DOHH2 (cell line): Measurements from ENCODE around the gene C11orf24.

Experiments used
- H3F3A ChIP-seq: fragments of 200-600 bp; sonication (generic), shearing (Covaris generic); 2 replicates; pipeline ENCODE4 v1.6.0; 2016; ENCODE audit warnings: antibody characterized with exemption, mild to moderate bottlenecking; ENCODE audit not compliant: control insufficient read depth, insufficient read depth
- H3K27ac ChIP-seq: fragments of 200-600 bp; sonication (generic); 2 replicates; pipeline ENCODE4 v1.5.1; 2014; ENCODE audit warnings: low read depth, mild to moderate bottlenecking, low read length, moderate library complexity
- H3K27me3 ChIP-seq: fragments of 200-600 bp; sonication (generic); 2 replicates; pipeline ENCODE4 v1.6.1; 2014; ENCODE audit warnings: mild to moderate bottlenecking, low read length, mixed read lengths; ENCODE audit not compliant: control insufficient read depth
- H3K36me3 ChIP-seq: fragments of 200-600 bp; sonication (generic); 2 replicates; pipeline ENCODE4 v1.6.1; 2014; ENCODE audit warnings: mild to moderate bottlenecking, low read length, moderate library complexity, mixed read lengths; ENCODE audit not compliant: control insufficient read depth
- H3K4me1 ChIP-seq: fragments of 200-600 bp; sonication (generic); 2 replicates; pipeline ENCODE4 v1.6.1; 2014; ENCODE audit warnings: mild to moderate bottlenecking, low read length, mixed read lengths; ENCODE audit not compliant: control insufficient read depth
- H3K4me2 ChIP-seq: fragments of 200-600 bp; sonication (generic); 2 replicates; pipeline ENCODE4 v1.6.0; 2014; ENCODE audit warnings: mild to moderate bottlenecking, low read length, moderate library complexity
- H3K4me3 ChIP-seq: fragments of 200-600 bp; sonication (generic); 2 replicates; pipeline ENCODE4 v1.5.1; 2014; ENCODE audit warnings: mild to moderate bottlenecking, low read length, mixed read lengths
- H3K79me2 ChIP-seq: fragments of 200-600 bp; sonication (generic); 2 replicates; pipeline ENCODE4 v1.6.1; 2014; ENCODE audit warnings: mild to moderate bottlenecking, low read length, mixed read lengths; ENCODE audit not compliant: control insufficient read depth
- H3K9me2 ChIP-seq: fragments of 200-600 bp; sonication (generic); replicated peaks from 2 replicates; pipeline ENCODE4 v1.6.1; 2014; ENCODE audit warnings: mild to moderate bottlenecking, low read length, mixed read lengths; ENCODE audit not compliant: control insufficient read depth
- H3K9me3 ChIP-seq: fragments of 200-600 bp; sonication (generic); 2 replicates; pipeline ENCODE4 v1.6.1; 2014; ENCODE audit warnings: antibody characterized with exemption, low read length, mixed read lengths; ENCODE audit not compliant: control insufficient read depth, insufficient read depth
- H4K20me1 ChIP-seq: fragments of 200-600 bp; sonication (generic); 2 replicates; pipeline ENCODE4 v1.6.0; 2014; ENCODE audit warnings: low read depth, mild to moderate bottlenecking, antibody characterized with exemption, low read length, moderate library complexity; ENCODE audit not compliant: control insufficient read depth, insufficient read depth
- EZH2phosphoT487 ChIP-seq: fragments of 200-600 bp; sonication (generic); IDR thresholded peaks from 2 replicates; pipeline ENCODE4 v1.6.1; 2017; ENCODE audit warnings: borderline replicate concordance, mild to moderate bottlenecking, antibody characterized with exemption, low read length, moderate library complexity, mixed read lengths
- TF ChIP-seq, protein P1 (sequence below): fragments of 200-600 bp; sonication (generic); IDR thresholded peaks from one replicate; pipeline ENCODE4 v1.5.1; 2014; ENCODE audit warnings: antibody characterized with exemption, mild to moderate bottlenecking, low read depth, low read length; ENCODE audit not compliant: poor library complexity, severe bottlenecking

C11orf24 gene

DNA sequence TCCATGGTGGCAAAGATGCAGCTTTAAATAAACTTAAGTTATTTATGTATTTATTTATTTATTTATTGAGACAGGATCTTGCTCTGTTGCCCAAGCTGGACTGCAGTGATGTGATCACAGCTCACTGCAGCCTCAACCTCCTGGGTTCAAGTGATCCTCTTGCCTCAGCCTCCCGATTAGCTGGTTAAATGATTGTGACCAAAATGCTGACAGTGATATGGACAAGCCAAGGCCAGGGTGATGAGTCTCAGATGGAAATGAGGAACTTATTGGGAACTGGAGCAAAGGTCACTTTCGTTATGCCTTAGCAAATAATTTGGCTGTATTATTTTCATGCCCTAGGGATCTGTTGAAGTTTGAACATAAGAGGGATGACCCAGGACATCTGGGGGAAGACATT lies 31.3 kb upstream of the C11orf24 start:
- Histone ChIP-seq H3F3A (no peaks in the 10 kb centered on the region), H3K4me3 (no peak overlapping the region), H4K20me1 (no peaks in the 10 kb centered on the region), H3K36me3 (no peaks in the 10 kb centered on the region), H3K4me1 (peaks cover 10% of the 10 kb centered on the region), H3K9me3 (peaks cover 7% of the 10 kb centered on the region; the same call in 1 of the 2 replicates), H3K27ac (no peak overlapping the region), H3K79me2 (no peaks in the 10 kb centered on the region), H3K4me2 (no peak overlapping the region), H3K9me2 (no peaks in the 10 kb centered on the region), H3K27me3 (peaks cover 2% of the 10 kb centered on the region; the same call in 1 of the 2 replicates)
- no peak for TF ChIP-seq EZH2phosphoT487
- TF ChIP-seq, protein P1, sequence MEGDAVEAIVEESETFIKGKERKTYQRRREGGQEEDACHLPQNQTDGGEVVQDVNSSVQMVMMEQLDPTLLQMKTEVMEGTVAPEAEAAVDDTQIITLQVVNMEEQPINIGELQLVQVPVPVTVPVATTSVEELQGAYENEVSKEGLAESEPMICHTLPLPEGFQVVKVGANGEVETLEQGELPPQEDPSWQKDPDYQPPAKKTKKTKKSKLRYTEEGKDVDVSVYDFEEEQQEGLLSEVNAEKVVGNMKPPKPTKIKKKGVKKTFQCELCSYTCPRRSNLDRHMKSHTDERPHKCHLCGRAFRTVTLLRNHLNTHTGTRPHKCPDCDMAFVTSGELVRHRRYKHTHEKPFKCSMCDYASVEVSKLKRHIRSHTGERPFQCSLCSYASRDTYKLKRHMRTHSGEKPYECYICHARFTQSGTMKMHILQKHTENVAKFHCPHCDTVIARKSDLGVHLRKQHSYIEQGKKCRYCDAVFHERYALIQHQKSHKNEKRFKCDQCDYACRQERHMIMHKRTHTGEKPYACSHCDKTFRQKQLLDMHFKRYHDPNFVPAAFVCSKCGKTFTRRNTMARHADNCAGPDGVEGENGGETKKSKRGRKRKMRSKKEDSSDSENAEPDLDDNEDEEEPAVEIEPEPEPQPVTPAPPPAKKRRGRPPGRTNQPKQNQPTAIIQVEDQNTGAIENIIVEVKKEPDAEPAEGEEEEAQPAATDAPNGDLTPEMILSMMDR, result no peak

DNA sequence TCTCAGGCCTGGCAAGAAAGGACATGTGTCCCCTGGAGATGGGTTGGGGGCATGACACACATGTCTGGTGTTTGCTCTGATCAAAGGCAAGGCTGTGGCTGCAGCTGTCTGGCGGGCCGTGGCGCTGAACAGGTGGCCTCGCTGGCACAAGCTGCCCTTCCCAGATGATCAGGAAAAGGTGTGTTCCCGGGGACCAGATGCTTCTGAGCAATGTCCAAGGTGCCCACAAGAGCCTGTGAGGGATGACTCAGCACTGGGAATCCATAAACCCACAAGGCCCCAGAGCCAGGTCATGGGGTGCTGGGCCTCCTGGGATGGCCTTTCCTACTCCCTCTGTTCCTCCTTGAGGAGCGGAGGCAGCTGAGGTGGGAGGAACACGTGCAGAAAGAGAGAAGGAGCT lies 30.9 kb upstream of the C11orf24 start:
- Histone ChIP-seq H3K4me2 (no peak overlapping the region), H3K79me2 (no peaks in the 10 kb centered on the region), H3K27me3 (peaks cover 2% of the 10 kb centered on the region; the same call in 1 of the 2 replicates), H3K9me2 (no peaks in the 10 kb centered on the region), H3K4me1 (peaks cover 13% of the 10 kb centered on the region), H3K36me3 (no peaks in the 10 kb centered on the region), H3K27ac (no peak overlapping the region), H3K9me3 (peaks cover 7% of the 10 kb centered on the region; the same call in 1 of the 2 replicates), H4K20me1 (no peaks in the 10 kb centered on the region), H3K4me3 (no peak overlapping the region), H3F3A (no peaks in the 10 kb centered on the region)
- TF ChIP-seq EZH2phosphoT487, result no peak
- TF ChIP-seq, protein P1, result no peak

DNA sequence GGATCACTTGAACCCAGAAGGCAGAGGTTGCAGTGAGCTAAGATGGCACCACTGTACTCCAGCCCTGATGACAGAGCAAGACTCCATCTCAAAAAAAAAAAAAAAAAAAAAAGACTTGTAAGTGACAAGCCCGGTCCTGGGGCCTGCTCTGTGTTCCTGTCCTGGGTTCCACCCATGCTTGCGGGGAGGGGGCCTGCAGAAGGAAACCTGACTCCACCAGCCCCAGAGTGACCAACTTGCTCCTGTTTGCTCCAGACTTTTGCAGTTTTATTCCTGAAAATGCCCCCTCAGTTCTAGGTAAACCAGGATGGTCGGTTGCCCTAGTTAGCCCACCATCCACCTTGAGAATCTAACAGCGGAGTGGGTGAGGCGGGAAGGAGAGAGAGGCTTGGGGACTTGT lies 30.5 kb upstream of the C11orf24 start:
- H3K9me2 ChIP-seq, result no peaks in the 10 kb centered on the region
- peaks cover 2% of the 10 kb centered on the region; the same call in 1 of the 2 replicates for H3K27me3 ChIP-seq
- H3K4me3 ChIP-seq, result no peak overlapping the region
- peaks cover 17% of the 10 kb centered on the region for H3K4me1 ChIP-seq
- no peaks in the 10 kb centered on the region for H3F3A ChIP-seq
- H3K79me2 ChIP-seq, result no peaks in the 10 kb centered on the region
- H3K27ac ChIP-seq, result no peak overlapping the region
- no peaks in the 10 kb centered on the region for H4K20me1 ChIP-seq
- no peak overlapping the region for H3K4me2 ChIP-seq
- no peak for TF ChIP-seq EZH2phosphoT487
- TF ChIP-seq, protein P1, result no peak
- H3K36me3 ChIP-seq, result no peaks in the 10 kb centered on the region
- peaks cover 7% of the 10 kb centered on the region; the same call in 1 of the 2 replicates for H3K9me3 ChIP-seq
